Panc1 (cell line): Measurements from ENCODE around the gene TCHH. TPM values are rescaled to one million over a fixed set of nuclear protein-coding genes. Genes with fewer than 3 reads are reported as not detected.

Experiments used
- ATAC-seq: fragments of 200-7000 bp; cut with Tn5 transposase; 2 replicates; pipeline ENCODE4 v1.9.1; 2020; ENCODE audit warnings: mild to moderate bottlenecking, moderate library complexity
- BruUV-seq: library from RNA; stranded (reverse); fragments of 400-500 nt; replicated peaks from 2 replicates; lab custom pipeline; 2021; lab: Mats Ljungman, UMichigan
- CTCF ChIA-PET: fragments of 300-600 bp; sonication (Branson Sonifier 250); formaldehyde crosslinking; loops from one replicate; lab custom pipeline; 2022; ENCODE audit warnings: antibody characterized with exemption; lab: Charles Lee
- POLR2A ChIA-PET: fragments of 300-600 bp; sonication (Branson Sonifier 250); formaldehyde crosslinking; loops from one replicate; lab custom pipeline; 2022; ENCODE audit warnings: antibody characterized with exemption; lab: Charles Lee
- DNase-seq: peaks from one replicate; pipeline ENCODE4 v3.0.0-alpha.2; 2010; ENCODE audit warnings: low read depth, low spot score
- H3K27ac ChIP-seq: 2 replicates; pipeline ENCODE4 v1.5.1; 2011; ENCODE audit warnings: mild to moderate bottlenecking, low read length, inconsistent platforms
- H3K27me3 ChIP-seq: fragments of 200-500 bp; sonication (Bioruptor generic); 2 replicates; pipeline ENCODE4 v1.6.0; 2014; ENCODE audit warnings: low read length, inconsistent platforms; ENCODE audit not compliant: control insufficient read depth, insufficient read depth
- H3K36me3 ChIP-seq: fragments of 200-500 bp; sonication (Bioruptor generic); 2 replicates; pipeline ENCODE4 v1.5.1; 2014; ENCODE audit warnings: inconsistent platforms, mild to moderate bottlenecking, low read length, moderate library complexity; ENCODE audit not compliant: control insufficient read depth, insufficient read depth
- H3K4me1 ChIP-seq: 2 replicates; pipeline ENCODE4 v1.5.1; 2011; ENCODE audit warnings: inconsistent platforms, mild to moderate bottlenecking, low read length, moderate library complexity; ENCODE audit not compliant: control insufficient read depth, insufficient read depth
- H3K4me3 ChIP-seq, 2 experiments: 2 replicates each; pipeline ENCODE4 v1.5.1; 2011 to 2012; ENCODE audit warnings: low read depth in 2 of 2, low read length in 2 of 2, mild to moderate bottlenecking in 2 of 2, inconsistent platforms in 1 of 2, moderate library complexity in 1 of 2
- H3K9me3 ChIP-seq: fragments of 200-500 bp; sonication (Bioruptor generic); 2 replicates; pipeline ENCODE4 v1.5.1; 2014; ENCODE audit warnings: low read depth, mild to moderate bottlenecking, inconsistent platforms, low read length, moderate library complexity; ENCODE audit not compliant: control insufficient read depth, insufficient read depth
- CTCF ChIP-seq: fragments of 450-650 bp; IDR thresholded peaks from 2 replicates; pipeline ENCODE4 v1.5.1; 2017; ENCODE audit warnings: mild to moderate bottlenecking
- POLR2AphosphoS5 ChIP-seq: IDR thresholded peaks from 2 replicates; pipeline ENCODE4 v1.6.1; 2012; ENCODE audit warnings: mild to moderate bottlenecking, low read depth, low read length, moderate library complexity
- REST ChIP-seq, 2 experiments: IDR thresholded peaks; 2 replicates each; pipeline ENCODE4 v1.6.1; 2011 to 2012; ENCODE audit warnings: low read depth in 2 of 2, control low read depth in 1 of 2, low read length in 1 of 2, mild to moderate bottlenecking in 1 of 2, moderate library complexity in 1 of 2; ENCODE audit not compliant: insufficient read depth in 1 of 2
- SIN3A ChIP-seq: IDR thresholded peaks from 2 replicates; pipeline ENCODE4 v1.6.1; 2012; ENCODE audit warnings: low read depth, mild to moderate bottlenecking, low read length, moderate library complexity, borderline replicate concordance; ENCODE audit not compliant: insufficient read depth
- TCF7L2 ChIP-seq: IDR thresholded peaks from 2 replicates; pipeline ENCODE4 v1.6.1; 2011; ENCODE audit warnings: mild to moderate bottlenecking, low read depth, low read length, inconsistent platforms
- in situ Hi-C: cut with HindIII; loops from 2 replicates; pipeline ENCODE4 v1.10.0; 2016; ENCODE audit warnings: low sequenced_read_pairs, low pct_unique_long_range_greater_than_20kb
- intact Hi-C: fragments of 100-400 bp; cut with micrococcal nuclease; formaldehyde crosslinking; loops from one replicate; pipeline ENCODE4 v1.10.0; 2022; ENCODE audit not compliant: unreplicated experiment
- total RNA-seq: library from RNA; stranded (reverse); gene quantifications from one replicate; pipeline ENCODE4 v1.2.1, GENCODE V29; 2021; ENCODE audit not compliant: unreplicated experiment

The TCHH gene
- total RNA-seq, 1 experiment from 2014 or later: 0.28 TPM

GRCh38 chr1:152078831-152079441 lies 36.3 kb downstream of the TCHH start:
- H3K4me3 ChIP-seq: no peak overlapping the region
- H3K9me3 ChIP-seq: no peaks in the 10 kb centered on the region
- no peaks in the 10 kb centered on the region for H3K4me1 ChIP-seq
- POLR2A ChIA-PET: no interaction called here
- in situ Hi-C loops: no loop called here
- TF ChIP-seq POLR2AphosphoS5: no peak
- TF ChIP-seq CTCF: no peak
- TF ChIP-seq TCF7L2: no peak
- no peak for TF ChIP-seq REST (IDR thresholded peaks at IDR 0.05; ENCODE audit: insufficient read depth in 1 of 2, low read depth in 2 of 2, low read length in 1 of 2)
- TF ChIP-seq SIN3A: no peak
- CTCF ChIA-PET: no interaction called here
- BruUV-seq: no TSS peak
- H3K36me3 ChIP-seq: no peaks in the 10 kb centered on the region
- ATAC-seq: no peak
- peaks cover 6% of the 10 kb centered on the region; the same call in 1 of the 2 replicates for H3K27me3 ChIP-seq
- no peak overlapping the region for H3K27ac ChIP-seq
- intact Hi-C loops: no loop called here
- no peak for DNase-seq

DNA sequence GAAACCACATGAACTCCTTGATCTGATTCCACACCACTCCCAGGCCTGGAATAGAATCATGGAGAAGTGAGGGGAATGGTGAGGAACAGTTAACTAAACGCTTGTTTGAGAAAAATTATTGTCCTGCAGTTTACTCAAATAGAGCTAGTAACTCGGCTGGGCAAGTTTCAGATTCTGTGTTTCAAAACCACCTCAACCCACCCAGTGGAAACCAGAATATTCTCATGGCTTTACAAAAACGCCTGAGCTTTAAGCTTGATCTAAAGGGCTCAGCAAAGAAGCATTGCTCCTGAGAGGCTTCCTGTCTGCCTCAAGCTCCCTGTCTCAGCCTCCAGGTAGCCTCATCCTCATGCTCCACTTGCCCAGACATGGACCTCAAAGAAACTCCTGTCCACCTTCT lies 42.9 kb downstream of the TCHH start:
- BruUV-seq: no TSS peak
- H3K36me3 ChIP-seq: no peaks in the 10 kb centered on the region
- H3K4me1 ChIP-seq: no peaks in the 10 kb centered on the region
- no peak for ATAC-seq
- H3K4me3 ChIP-seq: no peak overlapping the region
- TF ChIP-seq POLR2AphosphoS5: no peak
- no peak for TF ChIP-seq REST (IDR thresholded peaks at IDR 0.05; ENCODE audit: insufficient read depth in 1 of 2, low read depth in 2 of 2, low read length in 1 of 2)
- TF ChIP-seq SIN3A: no peak
- TF ChIP-seq CTCF: no peak
- no peak for TF ChIP-seq TCF7L2
- intact Hi-C loops: no loop called here
- H3K27me3 ChIP-seq: peaks cover 6% of the 10 kb centered on the region; the same call in 1 of the 2 replicates
- H3K27ac ChIP-seq: no peak overlapping the region
- CTCF ChIA-PET: no interaction called here
- in situ Hi-C loops: no loop called here
- no peaks in the 10 kb centered on the region for H3K9me3 ChIP-seq
- POLR2A ChIA-PET: no interaction called here
- DNase-seq: no peak
